Measurements from ENCODE around the gene MCM7. TPM values are rescaled to one million over a fixed set of nuclear protein-coding genes. Genes with fewer than 3 reads are reported as not detected.
A peak's percentile ranks its signal among the peaks of the same experiment; 100 is the strongest.
"Not testable (repeated sequence)": the region's sequence is repeated elsewhere in the genome, so short reads cannot be mapped to it uniquely, and the experiment has no call there.

Gene MCM7
- total and polyA plus RNA-seq, 2 donors from 2014 or later: 21.0 to 47.2 TPM

GRCh38 chr7:100132126-100132525, 30.9 kb upstream of the MCM7 start:
- Histone ChIP-seq H3K27ac (ENCODE audit: low read depth in 2 of 2, low read length in 2 of 2) (no peak overlapping the region), H3K27me3 (ENCODE audit: control insufficient read depth, insufficient read depth, low read length) (no peaks in the 10 kb centered on the region), H3K9ac (ENCODE audit: low read length in 3 of 3) (no peak overlapping the region), H3K9me3 (ENCODE audit: control insufficient read depth in 2 of 3, insufficient read depth in 1 of 3, low read length in 3 of 3) (no peaks in the 10 kb centered on the region), H3K36me3 (ENCODE audit: control insufficient read depth in 2 of 3, insufficient read depth in 3 of 3, low read length in 3 of 3) (no peaks in the 10 kb centered on the region), H3K4me1 (ENCODE audit: control insufficient read depth in 2 of 3, insufficient read depth in 2 of 3, low read depth in 1 of 3, low read length in 3 of 3) (peaks cover 0 to 8% (median 5%) of the 10 kb centered on the region in 3 donors), H3K4me3 (ENCODE audit: low read length in 3 of 3) (no peak overlapping the region)
- DNase-seq (no peak), FAIRE-seq (no peak)
- intact Hi-C loops (cut with DNase I): no loop called here
- no peak for TF ChIP-seq CTCF (IDR thresholded peaks at IDR 0.05; ENCODE audit: borderline replicate concordance, extremely low read depth, insufficient read depth)

GRCh38 chr7:100130608-100131453, 29.6 kb upstream of the MCM7 start:
- DNase-seq: peak; percentile 85 to 91 (median 89)
- no peaks in the 10 kb centered on the region for H3K36me3 ChIP-seq (ENCODE audit: control insufficient read depth in 2 of 3, insufficient read depth in 3 of 3, low read length in 3 of 3)
- intact Hi-C loops (cut with DNase I): no loop called here
- H3K27ac ChIP-seq (ENCODE audit: low read depth in 2 of 2, low read length in 2 of 2): no peak overlapping the region
- no peak overlapping the region for H3K9ac ChIP-seq (ENCODE audit: low read length in 3 of 3)
- H3K4me3 ChIP-seq (ENCODE audit: low read length in 3 of 3): peak overlapping the region in 1 of 3 donors; percentile 30
- FAIRE-seq: no peak
- peak; percentile 94 for TF ChIP-seq CTCF (IDR thresholded peaks at IDR 0.05; ENCODE audit: borderline replicate concordance, extremely low read depth, insufficient read depth)
- no peaks in the 10 kb centered on the region for H3K27me3 ChIP-seq (ENCODE audit: control insufficient read depth, insufficient read depth, low read length)
- no peaks in the 10 kb centered on the region for H3K9me3 ChIP-seq (ENCODE audit: control insufficient read depth in 2 of 3, insufficient read depth in 1 of 3, low read length in 3 of 3)
- peaks cover 0 to 8% (median 5%) of the 10 kb centered on the region in 3 donors for H3K4me1 ChIP-seq (ENCODE audit: control insufficient read depth in 2 of 3, insufficient read depth in 2 of 3, low read depth in 1 of 3, low read length in 3 of 3)

- H3K27ac ChIP-seq (ENCODE audit: low read depth in 2 of 2, low read length in 2 of 2); H3K27me3 ChIP-seq (ENCODE audit: control insufficient read depth, insufficient read depth, low read length); H3K9me3 ChIP-seq (ENCODE audit: control insufficient read depth in 2 of 3, insufficient read depth in 1 of 3, low read length in 3 of 3); H3K4me3 ChIP-seq (ENCODE audit: low read length in 3 of 3); H3K4me1 ChIP-seq (ENCODE audit: control insufficient read depth in 2 of 3, insufficient read depth in 2 of 3, low read depth in 1 of 3, low read length in 3 of 3); H3K36me3 ChIP-seq (ENCODE audit: control insufficient read depth in 2 of 3, insufficient read depth in 3 of 3, low read length in 3 of 3); DNase-seq; intact Hi-C loops (cut with DNase I); H3K9ac ChIP-seq (ENCODE audit: low read length in 3 of 3); FAIRE-seq: not testable (repeated sequence)
Observed at GRCh38 chr7:100130220-100130607, 29.0 kb upstream of the MCM7 start.

- H3K27me3 ChIP-seq (ENCODE audit: control insufficient read depth, insufficient read depth, low read length): no peaks in the 10 kb centered on the region
- H3K9ac ChIP-seq (ENCODE audit: low read length in 3 of 3): no peak overlapping the region
- H3K9me3 ChIP-seq (ENCODE audit: control insufficient read depth in 2 of 3, insufficient read depth in 1 of 3, low read length in 3 of 3): no peaks in the 10 kb centered on the region
- H3K27ac ChIP-seq (ENCODE audit: low read depth in 2 of 2, low read length in 2 of 2): no peak overlapping the region
- H3K4me1 ChIP-seq (ENCODE audit: control insufficient read depth in 2 of 3, insufficient read depth in 2 of 3, low read depth in 1 of 3, low read length in 3 of 3): peaks cover 0 to 14% (median 8%) of the 10 kb centered on the region in 3 donors
- no peak for TF ChIP-seq CTCF (IDR thresholded peaks at IDR 0.05; ENCODE audit: borderline replicate concordance, extremely low read depth, insufficient read depth)
- no peak overlapping the region for H3K4me3 ChIP-seq (ENCODE audit: low read length in 3 of 3)
- intact Hi-C loops (cut with DNase I): no loop called here
- DNase-seq (no peak), FAIRE-seq (no peak)
- H3K36me3 ChIP-seq (ENCODE audit: control insufficient read depth in 2 of 3, insufficient read depth in 3 of 3, low read length in 3 of 3): no peaks in the 10 kb centered on the region
Observed at GRCh38 chr7:100128637-100128963, 27.4 kb upstream of the MCM7 start.

Data from kidney (tissue), 14 donors.